HepG2 (cell line): ENCODE measurements around the gene BUB1B. TPM values are rescaled to one million over a fixed set of nuclear protein-coding genes. Genes with fewer than 3 reads are reported as not detected.

Source experiments
- ATAC-seq: fragments of 200-7000 bp; cut with Tn5 transposase; 3 replicates; pipeline ENCODE4 v1.9.1; 2020; ENCODE audit warnings: mild to moderate bottlenecking, moderate library complexity
- BruUV-seq: library from RNA; stranded (reverse); fragments of 400-500 nt; replicated peaks from 2 replicates; lab custom pipeline; 2021; lab: Mats Ljungman, UMichigan
- CTCF ChIA-PET: fragments of 300-600 bp; formaldehyde crosslinking; extraction: SDS; loops from one replicate; lab custom pipeline; 2021; ENCODE audit warnings: low total read pairs, inconsistent platforms, low intra/inter-chr PET ratio; lab: Yijun Ruan, JAX
- POLR2A ChIA-PET: fragments of 350-600 bp; sonication (Branson Sonifier 250); formaldehyde crosslinking; loops from one replicate; lab custom pipeline; 2020; ENCODE audit warnings: antibody characterized with exemption, inconsistent platforms; lab: Yijun Ruan, JAX
- DNase-seq: peaks from one replicate; pipeline ENCODE4 v3.0.0-alpha.2; 2015; ENCODE audit warnings: low spot score
- FAIRE-seq: peaks from 3 replicates; lab custom pipeline; 2011; peaks lifted over from hg19 to GRCh38; lab: Jason Lieb, UNC
- H2AFZ ChIP-seq: one replicate; pipeline ENCODE4 v1.6.1; 2011; ENCODE audit warnings: low read length, inconsistent platforms
- H3K27ac ChIP-seq: fragments of 300-600 bp; 3 replicates; pipeline ENCODE4 v1.8.0; 2011; ENCODE audit warnings: mixed run types, mild to moderate bottlenecking, mixed read lengths, low read length, inconsistent platforms; ENCODE audit not compliant: insufficient read depth; ENCODE audit errors: extremely low read length
- H3K27me3 ChIP-seq, 2 experiments: fragments of 200-600 bp in 1 of 2; 2 replicates in 1 of 2; 3 replicates in 1 of 2; pipeline versions ENCODE4 v1.6.0 to v1.8.0; 2011; ENCODE audit warnings: low read length in 2 of 2, mild to moderate bottlenecking in 2 of 2, moderate library complexity in 2 of 2, inconsistent platforms in 1 of 2; ENCODE audit not compliant: insufficient read depth in 2 of 2, control insufficient read depth in 1 of 2
- H3K36me3 ChIP-seq, 2 experiments: fragments of 200-600 bp in 1 of 2; replicated peaks in 1 of 2; 2 replicates in 1 of 2; 3 replicates in 1 of 2; pipeline versions ENCODE4 v1.5.1 to v1.8.0; 2011; ENCODE audit warnings: low read length in 2 of 2, inconsistent platforms in 1 of 2; ENCODE audit not compliant: insufficient read depth in 2 of 2, control insufficient read depth in 1 of 2
- H3K4me1 ChIP-seq: 2 replicates; pipeline ENCODE4 v1.5.1; 2012; ENCODE audit warnings: low read length, inconsistent platforms; ENCODE audit not compliant: insufficient read depth
- H3K4me2 ChIP-seq: 2 replicates; pipeline ENCODE4 v1.6.0; 2011; ENCODE audit warnings: low read depth, low read length, inconsistent platforms
- H3K4me3 ChIP-seq, 3 experiments: fragments of 200-600 bp in 1 of 3; sonication (generic), shearing (Covaris generic) in 1 of 3; replicated peaks in 1 of 3; 2 replicates each; pipeline ENCODE4 v1.5.1; 2011 to 2016; ENCODE audit warnings: low read length in 3 of 3, inconsistent platforms in 2 of 3, low read depth in 2 of 3, mild to moderate bottlenecking in 2 of 3, control low read depth in 1 of 3, mixed read lengths in 1 of 3; ENCODE audit not compliant: insufficient read depth in 1 of 3
- H3K79me2 ChIP-seq: one replicate; pipeline ENCODE4 v1.6.1; 2011; ENCODE audit warnings: low read length, inconsistent platforms; ENCODE audit not compliant: insufficient read depth
- H3K9ac ChIP-seq: 2 replicates; pipeline ENCODE4 v1.6.0; 2011; ENCODE audit warnings: mild to moderate bottlenecking, low read depth, low read length, inconsistent platforms; ENCODE audit not compliant: insufficient read depth
- H3K9me3 ChIP-seq: 2 replicates; pipeline ENCODE4 v1.5.1; 2012; ENCODE audit warnings: mild to moderate bottlenecking, low read length
- H4K20me1 ChIP-seq: 2 replicates; pipeline ENCODE4 v1.6.0; 2011; ENCODE audit warnings: inconsistent platforms, mild to moderate bottlenecking, low read length, moderate library complexity; ENCODE audit not compliant: insufficient read depth
- CEBPB ChIP-seq: IDR thresholded peaks from 2 replicates; pipeline ENCODE4 v1.6.1; 2011; ENCODE audit warnings: low read depth, low read length, improper control_type of control experiment, borderline replicate concordance
- CREBL2 ChIP-seq: sonication (generic); formaldehyde crosslinking; IDR thresholded peaks from 2 replicates; pipeline ENCODE4 v1.8.1; 2023; ENCODE audit warnings: missing genetic modification reagents, mild to moderate bottlenecking, borderline replicate concordance
- E2F5 ChIP-seq: sonication (generic); formaldehyde crosslinking; conservative IDR thresholded peaks from 2 replicates; pipeline ENCODE4 v1.4.0; 2020; ENCODE audit warnings: missing genetic modification reagents
- HOXA7 ChIP-seq: sonication (generic); formaldehyde crosslinking; IDR thresholded peaks from 2 replicates; pipeline ENCODE4 v1.8.1; 2022; ENCODE audit warnings: mild to moderate bottlenecking, missing genetic modification reagents, moderate library complexity
- JUN ChIP-seq: sonication (generic); formaldehyde crosslinking; IDR thresholded peaks from 2 replicates; pipeline ENCODE4 v1.4.0; 2020; ENCODE audit warnings: mild to moderate bottlenecking, missing genetic modification reagents
- NR1H2 ChIP-seq: sonication (generic); formaldehyde crosslinking; IDR thresholded peaks from 2 replicates; pipeline ENCODE4 v1.8.1; 2022; ENCODE audit warnings: low read depth, missing genetic modification reagents, borderline replicate concordance
- REXO4 ChIP-seq: sonication (generic); formaldehyde crosslinking; IDR thresholded peaks from 2 replicates; pipeline ENCODE4 v1.8.0; 2022; ENCODE audit warnings: missing genetic modification reagents, mild to moderate bottlenecking, borderline replicate concordance
- SOX13 ChIP-seq, 3 experiments: fragments of 450-650 bp in 1 of 3; sonication (generic) in 1 of 3; formaldehyde crosslinking in 1 of 3; IDR thresholded peaks in 2 of 3; conservative IDR thresholded peaks in 1 of 3; 2 replicates each; pipeline versions ENCODE4 v1.5.0 to v1.6.1; 2016 to 2020; ENCODE audit warnings: antibody characterized with exemption in 1 of 3, mild to moderate bottlenecking in 1 of 3, missing compliant biosample characterization in 1 of 3, missing genetic modification reagents in 1 of 3, moderate library complexity in 1 of 3
- TBP ChIP-seq: sonication (generic); formaldehyde crosslinking; IDR thresholded peaks from 2 replicates; pipeline ENCODE4 v1.5.0; 2020; ENCODE audit warnings: missing genetic modification reagents
- TEF ChIP-seq: sonication (generic); formaldehyde crosslinking; IDR thresholded peaks from 2 replicates; pipeline ENCODE4 v1.5.0; 2020; ENCODE audit warnings: missing genetic modification reagents
- ZBTB46 ChIP-seq: sonication (generic); formaldehyde crosslinking; IDR thresholded peaks from 2 replicates; pipeline ENCODE4 v1.4.0; 2020; ENCODE audit warnings: mild to moderate bottlenecking, missing genetic modification reagents, borderline replicate concordance
- ZMYM2 ChIP-seq: sonication (generic); formaldehyde crosslinking; IDR thresholded peaks from 2 replicates; pipeline ENCODE4 v1.8.0; 2022; ENCODE audit warnings: mild to moderate bottlenecking, missing genetic modification reagents
- ZNF296 ChIP-seq: sonication (generic); formaldehyde crosslinking; conservative IDR thresholded peaks from 2 replicates; pipeline ENCODE4 v1.5.0; 2020; ENCODE audit warnings: mild to moderate bottlenecking, missing genetic modification reagents
- ZNF530 ChIP-seq: sonication (generic); formaldehyde crosslinking; IDR thresholded peaks from 2 replicates; pipeline ENCODE4 v1.5.0; 2020; ENCODE audit warnings: low read depth, mild to moderate bottlenecking, missing genetic modification reagents
- WGBS: methylation state at CpG from one replicate; pipeline ENCODE4 v1.1.6; 2017; ENCODE audit warnings: low lambda C conversion rate; 5-methylcytosine and 5-hydroxymethylcytosine counted together
- in situ Hi-C: cut with HindIII; loops from 2 replicates; pipeline ENCODE4 v1.10.0; 2017; ENCODE audit warnings: low pct_unique_long_range_greater_than_20kb; ENCODE audit not compliant: extremely low pct_ligation_motif_present
- intact Hi-C: fragments of 100-400 bp; cut with micrococcal nuclease; formaldehyde crosslinking; loops from one replicate; pipeline ENCODE4 v1.10.0; 2022; ENCODE audit not compliant: unreplicated experiment
- polyA plus RNA-seq, 8 experiments: library from polyadenylated mRNA; depleted of rRNA in 3 of 8; stranded (reverse) in 7 of 8; unstranded in 1 of 8; fragments of >200 nt; fragmentation: Illumina TruSeq in 4 of 8; extraction: Trizol in 4 of 8; gene quantifications; 2 replicates each; pipeline versions ENCODE4 v1.2.1 to v1.2.3, GENCODE V29; 2011 to 2016; ENCODE audit warnings: low read depth in 4 of 8, missing spikeins in 1 of 8, mixed read lengths in 1 of 8; ENCODE audit not compliant: insufficient read depth in 1 of 8
- total RNA-seq, 5 experiments: library from RNA; depleted of rRNA; stranded (reverse); fragments of >200 nt; fragmentation: Illumina TruSeq; extraction: Trizol; gene quantifications; 2 replicates each; pipeline ENCODE4 v1.2.3, GENCODE V29; 2016; ENCODE audit warnings: low read depth in 1 of 5

Gene BUB1B
- total and polyA plus RNA-seq, 2 of the 13 experiments (the other 11 are each of a cell fraction or from before 2014, with no cell fraction given): 26.2 to 63.5 TPM

- in situ Hi-C loops (no loop called here), intact Hi-C loops (no loop called here)
- DNase-seq (no peak), ATAC-seq (no peak), FAIRE-seq (no peak)
- Histone ChIP-seq H3K9ac (no peak overlapping the region), H3K27ac (no peak overlapping the region), H3K4me1 (no peaks in the 10 kb centered on the region), H3K27me3 (no peaks in the 10 kb centered on the region), H3K9me3 (no peaks in the 10 kb centered on the region), H3K4me2 (no peak overlapping the region), H3K79me2 (no peaks in the 10 kb centered on the region), H3K4me3 (no peak overlapping the region), H3K36me3 (peaks cover 6 to 47% of the 10 kb centered on the region in 2 experiments; a peak in 4 of 5 replicates), H2AFZ (no peak overlapping the region), H4K20me1 (no peaks in the 10 kb centered on the region)
- CTCF ChIA-PET: no interaction called here
- TF ChIP-seq SOX13 (IDR thresholded peaks at IDR 0.05): no peak
- TF ChIP-seq SOX13 (CRISPR knock-in tag; conservative IDR thresholded peaks at IDR 0.05 in 1 of 2, IDR thresholded peaks at IDR 0.05 in 1 of 2): no peak
- TF ChIP-seq CEBPB: peak; percentile 65; the same call in 1 of the 2 replicates
- no peak for TF ChIP-seq TEF (CRISPR knock-in tag)
- POLR2A ChIA-PET: interaction anchor here (0.7 kb wide), 1 partner anchor 76 kb away, joined by 3 read pairs; no protein-coding TSS in a partner anchor
- BruUV-seq: no TSS peak
- 88% methylated on average over 3 of the region's 3 CpGs for WGBS
These were observed 14.3 kb downstream of the BUB1B start for GRCh38 chr15:40175160-40175559.

GRCh38 chr15:40182358-40183029 lies 21.6 kb downstream of the BUB1B start:
- Histone ChIP-seq H2AFZ (no peak overlapping the region), H3K4me2 (no peak overlapping the region), H3K9ac (no peak overlapping the region), H3K9me3 (no peaks in the 10 kb centered on the region), H4K20me1 (no peaks in the 10 kb centered on the region), H3K79me2 (no peaks in the 10 kb centered on the region), H3K4me1 (no peaks in the 10 kb centered on the region), H3K36me3 (peaks cover 5 to 51% of the 10 kb centered on the region in 2 experiments), H3K4me3 (no peak overlapping the region), H3K27me3 (no peaks in the 10 kb centered on the region), H3K27ac (no peak overlapping the region)
- no TSS peak for BruUV-seq
- CTCF ChIA-PET: no interaction called here
- ATAC-seq (no peak), FAIRE-seq (no peak), DNase-seq (no peak)
- in situ Hi-C loops: no loop called here
- POLR2A ChIA-PET: no interaction called here
- WGBS: 94% methylated on average over 1 of the region's 1 CpG
- intact Hi-C loops: no loop called here
- no peak for TF ChIP-seq E2F5 (CRISPR knock-in tag)
- no peak for TF ChIP-seq ZMYM2 (CRISPR knock-in tag)
- no peak for TF ChIP-seq CREBL2 (CRISPR knock-in tag)
- no peak for TF ChIP-seq HOXA7
- no peak for TF ChIP-seq NR1H2
- TF ChIP-seq TBP (CRISPR knock-in tag): no peak
- no peak for TF ChIP-seq ZNF296 (CRISPR knock-in tag)
- no peak for TF ChIP-seq ZNF530 (CRISPR knock-in tag)
- no peak for TF ChIP-seq JUN (CRISPR knock-in tag)
- no peak for TF ChIP-seq ZBTB46 (CRISPR knock-in tag)
- no peak for TF ChIP-seq REXO4
